Suprapubic skin (tissue), 4 donors: ENCODE measurements around the gene ATG9A.

Source experiments
- CTCF ChIP-seq, 2 donors: fragments of 200-600 bp in 1 of 2; fragments of 450-650 bp in 1 of 2; sonication (generic) in 1 of 2; IDR thresholded peaks; one replicate each; pipeline ENCODE4 v1.5.1; 2016 to 2019; ENCODE audit warnings: antibody characterized with exemption in 2 of 2, mild to moderate bottlenecking in 1 of 2, moderate library complexity in 1 of 2
- EP300 ChIP-seq: sonication (generic); formaldehyde crosslinking; IDR thresholded peaks from one replicate; pipeline ENCODE4 v1.6.1; 2017; ENCODE audit warnings: antibody characterized with exemption
- POLR2A ChIP-seq, 2 donors: fragments of 450-650 bp; IDR thresholded peaks; one replicate each; pipeline ENCODE4 v1.6.1; 2017; ENCODE audit warnings: antibody characterized with exemption in 2 of 2, mild to moderate bottlenecking in 2 of 2, moderate library complexity in 2 of 2
- POLR2AphosphoS5 ChIP-seq, 3 donors: sonication (generic); formaldehyde crosslinking; IDR thresholded peaks; one replicate each; pipeline ENCODE4 v1.6.1; 2017; ENCODE audit warnings: antibody characterized with exemption in 3 of 3

- no peak for TF ChIP-seq CTCF (IDR thresholded peaks at IDR 0.05)
- no peak for TF ChIP-seq POLR2A (IDR thresholded peaks at IDR 0.05)
- no peak for TF ChIP-seq POLR2AphosphoS5 (IDR thresholded peaks at IDR 0.05)
- TF ChIP-seq EP300 = no peak
These were observed 41.6 kb upstream of the ATG9A start for GRCh38 chr2:219271021-219271420.
